Measurements from ENCODE around the gene CHST5.

GRCh38 chr16:75495076-75495674 is 40.7 kb downstream of the CHST5 start, which contains the start of gene CHST6:
- TF ChIP-seq POLR2A (IDR thresholded peaks at IDR 0.05; ENCODE audit: low read length) (no peak), GATA1 (IDR thresholded peaks at IDR 0.05; ENCODE audit: low read depth, low read length) (no peak)

All from erythroblast (primary cell).